Gastroesophageal sphincter (tissue), 4 donors: ENCODE measurements around the gene GSG1L. TPM values are rescaled to one million over a fixed set of nuclear protein-coding genes. Genes with fewer than 3 reads are reported as not detected.

Experiments
- ATAC-seq: fragments of 150-250 bp; one replicate; pipeline ENCODE4 v1.9.1; 2016; ENCODE audit warnings: mild to moderate bottlenecking, moderate library complexity
- H3K27ac ChIP-seq, 4 donors: fragments of 200-600 bp; sonication (generic) in 3 of 4; 1 replicate in 3 of 4; 2 replicates in 1 of 4; pipeline ENCODE4 v1.5.1; 2016 to 2019
- H3K27me3 ChIP-seq: fragments of 200-600 bp; sonication (generic); one replicate; pipeline ENCODE4 v1.5.1; 2019
- H3K36me3 ChIP-seq, 2 donors: fragments of 200-600 bp; sonication (generic); one replicate each; pipeline ENCODE4 v1.5.1; 2019; ENCODE audit warnings: control low read depth in 1 of 2
- H3K4me1 ChIP-seq, 3 donors: fragments of 200-600 bp; sonication (generic); 1 replicate in 2 of 3; 2 replicates in 1 of 3; pipeline ENCODE4 v1.5.1; 2016 to 2019; ENCODE audit warnings: control low read depth in 2 of 3
- H3K4me3 ChIP-seq, 2 donors: fragments of 200-600 bp; sonication (generic); one replicate each; pipeline ENCODE4 v1.5.1; 2019; ENCODE audit warnings: mild to moderate bottlenecking in 1 of 2, moderate library complexity in 1 of 2
- H3K9me3 ChIP-seq, 3 donors: fragments of 200-600 bp; sonication (generic); one replicate each; pipeline ENCODE4 v1.5.1; 2017 to 2019; ENCODE audit warnings: control low read depth in 2 of 3
- EP300 ChIP-seq: sonication (generic); formaldehyde crosslinking; IDR thresholded peaks from one replicate; pipeline ENCODE4 v1.6.1; 2017; ENCODE audit warnings: antibody characterized with exemption, mild to moderate bottlenecking
- POLR2A ChIP-seq, 2 donors: fragments of 450-650 bp; IDR thresholded peaks; one replicate each; pipeline ENCODE4 v1.6.1; 2017; ENCODE audit warnings: antibody characterized with exemption in 2 of 2, mild to moderate bottlenecking in 2 of 2, moderate library complexity in 1 of 2
- POLR2AphosphoS5 ChIP-seq: sonication (generic); formaldehyde crosslinking; IDR thresholded peaks from one replicate; pipeline ENCODE4 v1.6.1; 2017; ENCODE audit warnings: antibody characterized with exemption
- WGBS, 2 donors: methylation state at CpG; one replicate each; pipeline ENCODE4 v1.1.5; 2018; ENCODE audit warnings: low coverage in 1 of 2; 5-methylcytosine and 5-hydroxymethylcytosine counted together
- total RNA-seq, 4 donors: library from RNA; depleted of rRNA; stranded (reverse); fragments of >200 nt; gene quantifications; one replicate each; pipeline ENCODE4 v1.1.0, GENCODE V29; 2016
- TF ChIP-seq, protein P1 (sequence below), 4 experiments: fragments of 200-600 bp in 2 of 4; fragments of 450-650 bp in 2 of 4; sonication (generic) in 1 of 4; IDR thresholded peaks; one replicate each; pipeline ENCODE4 v1.5.1; 2017 to 2019; ENCODE audit warnings: antibody characterized with exemption in 4 of 4, mild to moderate bottlenecking in 2 of 4, moderate library complexity in 2 of 4

GSG1L gene
- total RNA-seq, 4 donors from 2014 or later = 1.0 TPM; not detected in 3

DNA sequence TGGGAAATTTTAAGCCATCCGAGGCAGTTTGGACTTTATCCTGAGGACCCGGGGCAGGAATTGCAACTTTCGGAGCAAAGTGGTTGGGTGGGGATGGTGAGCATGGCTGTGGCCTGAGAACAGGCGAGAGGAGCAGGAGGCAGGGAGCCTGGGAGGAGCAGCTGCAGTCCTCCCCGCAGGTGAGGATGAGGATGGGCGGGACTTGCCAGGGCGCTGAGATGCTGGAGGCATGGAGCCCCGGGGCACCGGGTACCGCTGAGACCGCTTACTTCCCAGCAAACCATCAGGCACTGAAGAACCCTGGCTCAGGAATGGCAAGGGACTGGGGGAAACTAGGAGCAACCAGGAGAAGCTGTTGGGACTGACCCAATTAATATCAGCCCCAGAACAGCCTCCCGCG is 210.8 kb downstream of the GSG1L start:
- 20 to 66% methylated on average over 1 to 6 of the region's 13 CpGs for WGBS, 2 donors
- Histone ChIP-seq H3K27me3 (peaks cover 60% of the 10 kb centered on the region), H3K36me3 (no peaks in the 10 kb centered on the region), H3K27ac (no peak overlapping the region), H3K4me3 (no peak overlapping the region), H3K9me3 (no peaks in the 10 kb centered on the region), H3K4me1 (no peaks in the 10 kb centered on the region)
- no peak for ATAC-seq
- TF ChIP-seq, protein P1, sequence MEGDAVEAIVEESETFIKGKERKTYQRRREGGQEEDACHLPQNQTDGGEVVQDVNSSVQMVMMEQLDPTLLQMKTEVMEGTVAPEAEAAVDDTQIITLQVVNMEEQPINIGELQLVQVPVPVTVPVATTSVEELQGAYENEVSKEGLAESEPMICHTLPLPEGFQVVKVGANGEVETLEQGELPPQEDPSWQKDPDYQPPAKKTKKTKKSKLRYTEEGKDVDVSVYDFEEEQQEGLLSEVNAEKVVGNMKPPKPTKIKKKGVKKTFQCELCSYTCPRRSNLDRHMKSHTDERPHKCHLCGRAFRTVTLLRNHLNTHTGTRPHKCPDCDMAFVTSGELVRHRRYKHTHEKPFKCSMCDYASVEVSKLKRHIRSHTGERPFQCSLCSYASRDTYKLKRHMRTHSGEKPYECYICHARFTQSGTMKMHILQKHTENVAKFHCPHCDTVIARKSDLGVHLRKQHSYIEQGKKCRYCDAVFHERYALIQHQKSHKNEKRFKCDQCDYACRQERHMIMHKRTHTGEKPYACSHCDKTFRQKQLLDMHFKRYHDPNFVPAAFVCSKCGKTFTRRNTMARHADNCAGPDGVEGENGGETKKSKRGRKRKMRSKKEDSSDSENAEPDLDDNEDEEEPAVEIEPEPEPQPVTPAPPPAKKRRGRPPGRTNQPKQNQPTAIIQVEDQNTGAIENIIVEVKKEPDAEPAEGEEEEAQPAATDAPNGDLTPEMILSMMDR (IDR thresholded peaks at IDR 0.05) = no peak
- TF ChIP-seq POLR2A (IDR thresholded peaks at IDR 0.05) (no peak), EP300 (no peak), POLR2AphosphoS5 (no peak)

DNA sequence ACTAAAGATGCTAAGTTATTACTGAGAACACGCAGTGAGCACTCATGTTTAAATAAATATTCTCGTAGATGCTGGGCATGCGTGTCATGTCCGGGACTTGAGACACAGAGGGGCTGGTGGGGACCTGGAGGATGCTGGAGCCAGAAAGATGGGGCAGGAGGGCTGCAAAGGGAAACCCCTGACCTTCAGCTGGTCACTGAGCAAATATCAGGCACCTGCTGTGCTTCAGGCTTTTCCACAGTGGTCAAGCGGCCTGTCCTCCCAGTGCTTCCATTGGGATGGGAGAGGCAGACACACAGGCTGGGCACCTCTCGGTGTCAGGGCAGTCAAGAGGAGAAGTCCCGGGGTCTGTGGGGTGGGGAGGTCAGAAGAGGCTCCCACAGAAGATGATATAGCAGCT is 211.4 kb downstream of the GSG1L start:
- H3K27ac ChIP-seq = no peak overlapping the region
- no peaks in the 10 kb centered on the region for H3K9me3 ChIP-seq
- no peaks in the 10 kb centered on the region for H3K4me1 ChIP-seq
- no peak overlapping the region for H3K4me3 ChIP-seq
- TF ChIP-seq, protein P1 (IDR thresholded peaks at IDR 0.05) = no peak
- no peak for TF ChIP-seq EP300
- TF ChIP-seq POLR2AphosphoS5 = no peak
- TF ChIP-seq POLR2A (IDR thresholded peaks at IDR 0.05) = no peak
- peaks cover 60% of the 10 kb centered on the region for H3K27me3 ChIP-seq
- ATAC-seq = no peak
- WGBS, 2 donors = 43 to 49% methylated on average over 1 to 2 of the region's 7 CpGs
- no peaks in the 10 kb centered on the region for H3K36me3 ChIP-seq

DNA sequence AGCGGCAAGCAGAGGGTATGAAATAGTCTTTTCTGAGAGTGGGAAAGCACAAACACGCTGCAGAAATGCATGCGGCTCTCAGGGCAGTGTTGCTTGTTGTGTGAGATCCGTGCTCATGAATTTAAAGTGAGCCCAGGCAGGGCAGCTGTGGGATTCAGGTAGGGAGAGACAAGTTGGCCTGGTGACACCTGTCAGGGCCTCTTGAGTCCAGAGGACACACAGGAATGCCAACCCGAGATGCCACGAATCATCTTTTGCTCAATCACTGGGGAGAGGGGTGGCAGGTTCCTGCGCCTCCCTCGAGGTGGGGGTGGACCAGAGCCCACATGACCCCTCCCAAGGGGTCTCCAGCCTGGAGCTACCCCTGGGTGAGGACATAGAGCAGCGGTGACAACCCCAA is 211.9 kb downstream of the GSG1L start:
- Histone ChIP-seq H3K9me3 (no peaks in the 10 kb centered on the region), H3K36me3 (no peaks in the 10 kb centered on the region), H3K27me3 (peaks cover 62% of the 10 kb centered on the region), H3K4me3 (no peak overlapping the region), H3K27ac (no peak overlapping the region), H3K4me1 (no peaks in the 10 kb centered on the region)
- ATAC-seq = no peak
- 50 to 76% methylated on average over 3 to 5 of the region's 9 CpGs for WGBS, 2 donors
- TF ChIP-seq POLR2AphosphoS5 (no peak), EP300 (no peak), POLR2A (IDR thresholded peaks at IDR 0.05) (no peak)
- TF ChIP-seq, protein P1 (IDR thresholded peaks at IDR 0.05) = no peak

DNA sequence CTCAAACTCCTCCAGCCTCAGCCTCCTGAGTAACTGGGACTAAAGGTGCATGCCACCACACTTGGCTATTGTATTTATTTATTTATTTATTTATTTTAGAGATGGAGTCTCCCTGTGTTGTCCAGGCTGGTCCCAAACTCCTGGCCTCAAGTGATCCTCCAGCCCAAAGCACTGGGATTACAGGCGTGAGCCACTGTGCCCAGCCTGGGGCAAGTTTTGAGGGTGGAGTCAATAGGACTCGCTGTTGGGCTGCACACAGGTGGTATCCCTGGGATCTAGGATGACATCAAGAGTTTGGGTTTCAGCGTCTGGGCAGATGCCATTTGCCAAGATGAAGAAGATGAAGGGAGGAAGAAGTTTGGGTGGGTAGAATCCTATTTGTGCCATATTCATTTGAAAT is 213.9 kb downstream of the GSG1L start:
- no peaks in the 10 kb centered on the region for H3K9me3 ChIP-seq
- TF ChIP-seq, protein P1 (IDR thresholded peaks at IDR 0.05) = no peak
- no peak for TF ChIP-seq POLR2AphosphoS5
- no peak for TF ChIP-seq POLR2A (IDR thresholded peaks at IDR 0.05)
- H3K36me3 ChIP-seq = no peaks in the 10 kb centered on the region
- peaks cover 74% of the 10 kb centered on the region for H3K27me3 ChIP-seq
- H3K4me1 ChIP-seq = no peaks in the 10 kb centered on the region
- no peak overlapping the region for H3K27ac ChIP-seq
- WGBS, 2 donors = 60 to 86% methylated on average over 1 to 2 of the region's 3 CpGs
- no peak overlapping the region for H3K4me3 ChIP-seq
- no peak for ATAC-seq

DNA sequence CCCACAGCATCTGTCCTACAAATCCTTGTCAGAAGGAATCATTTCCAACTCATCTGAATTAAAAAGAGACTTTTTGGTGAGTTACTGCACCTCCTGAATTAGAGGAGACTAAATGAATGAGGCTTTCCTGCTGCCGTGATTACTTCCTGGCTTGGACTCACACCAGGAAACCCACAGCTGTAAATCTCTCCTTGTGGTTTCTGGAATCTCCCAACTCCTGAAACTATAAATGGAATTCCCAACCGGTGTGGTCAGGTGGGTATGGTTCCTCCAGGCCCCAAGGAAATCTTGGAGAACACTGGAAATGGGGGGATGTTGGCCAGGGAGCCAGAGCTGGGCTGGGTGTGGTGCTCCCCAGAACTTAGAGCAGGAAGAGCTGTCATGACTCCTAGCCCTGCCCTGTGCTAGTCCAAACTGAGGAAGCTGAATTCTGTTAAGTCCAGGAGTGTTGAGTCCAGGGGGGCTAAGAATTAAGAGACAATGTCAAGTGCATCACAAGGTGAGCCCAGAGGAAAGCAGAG is 216.4 kb downstream of the GSG1L start:
- Histone ChIP-seq H3K4me1 (no peaks in the 10 kb centered on the region), H3K9me3 (no peaks in the 10 kb centered on the region), H3K36me3 (no peaks in the 10 kb centered on the region), H3K4me3 (no peak overlapping the region), H3K27me3 (peaks cover 60% of the 10 kb centered on the region), H3K27ac (no peak overlapping the region)
- 14 to 33% methylated on average over 1 to 2 of the region's 2 CpGs for whole genome bisulfite sequencing, 2 donors
- TF ChIP-seq, protein P1 (IDR thresholded peaks at IDR 0.05) = no peak
- TF ChIP-seq POLR2A (IDR thresholded peaks at IDR 0.05) (no peak), POLR2AphosphoS5 (no peak), EP300 (no peak)
- ATAC-seq = no peak
